HG03060 (cell line): Measurements from ENCODE around the gene NMU.
"Not testable (repeated sequence)": the region's sequence is repeated elsewhere in the genome, so short reads cannot be mapped to it uniquely, and the experiment has no call there.

Source experiments
- ATAC-seq: cut with Tn5 transposase; IDR thresholded peaks from one replicate; pipeline ENCODE4 v1.9.1; 2021; ENCODE audit warnings: low read depth, moderate number of reproducible peaks; ENCODE audit not compliant: unreplicated experiment

NMU gene, protein sequence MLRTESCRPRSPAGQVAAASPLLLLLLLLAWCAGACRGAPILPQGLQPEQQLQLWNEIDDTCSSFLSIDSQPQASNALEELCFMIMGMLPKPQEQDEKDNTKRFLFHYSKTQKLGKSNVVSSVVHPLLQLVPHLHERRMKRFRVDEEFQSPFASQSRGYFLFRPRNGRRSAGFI

DNA sequence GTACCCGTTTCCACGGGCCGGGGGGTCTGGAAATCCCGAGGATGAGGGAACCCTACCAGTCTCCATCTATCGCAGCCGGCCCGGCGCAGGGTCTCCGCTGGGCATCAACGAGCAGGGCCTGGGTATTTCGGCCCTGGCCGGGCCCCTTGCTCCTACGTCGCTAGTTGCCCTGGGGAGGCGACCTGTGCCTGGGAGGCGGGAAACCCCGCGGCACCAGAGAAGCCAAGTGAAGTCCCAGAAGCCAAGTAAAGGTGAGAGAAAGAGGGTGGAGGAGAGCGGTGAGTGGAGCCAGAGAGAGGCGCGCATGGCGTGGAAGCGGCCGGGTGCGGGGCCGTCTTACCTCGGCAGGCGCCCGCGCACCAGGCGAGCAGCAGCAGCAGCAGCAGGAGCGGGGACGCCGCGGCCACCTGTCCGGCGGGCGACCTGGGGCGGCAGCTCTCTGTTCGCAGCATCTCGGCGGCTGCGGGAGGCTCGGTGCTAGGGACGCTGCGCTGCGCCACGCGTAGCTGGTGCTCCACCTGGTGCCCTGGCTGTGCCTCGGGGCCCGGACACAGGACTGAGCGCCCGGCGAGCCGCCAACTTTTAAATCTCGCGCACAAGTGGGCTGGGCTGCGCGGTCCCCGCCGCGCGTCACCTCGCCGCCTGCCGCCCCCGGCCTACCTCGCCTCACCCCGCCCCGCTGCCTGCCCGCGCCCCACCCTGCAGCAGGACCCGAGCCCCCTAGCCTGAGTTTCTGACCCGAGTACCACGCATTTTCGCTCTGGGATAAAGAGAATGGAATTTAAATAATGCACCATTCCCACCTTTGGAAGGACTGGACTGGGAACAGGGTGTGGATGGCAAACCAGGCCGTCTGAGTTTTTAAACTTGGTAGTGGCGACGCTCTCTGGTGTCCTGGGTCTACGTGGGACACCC, at the start of gene NMU:
Gene NMU, minus strand, starts transcription at position 558 of the 915 bp plus-strand sequence. Its CDS starts 106 bp downstream, at position 452.
- no peak for ATAC-seq

DNA sequence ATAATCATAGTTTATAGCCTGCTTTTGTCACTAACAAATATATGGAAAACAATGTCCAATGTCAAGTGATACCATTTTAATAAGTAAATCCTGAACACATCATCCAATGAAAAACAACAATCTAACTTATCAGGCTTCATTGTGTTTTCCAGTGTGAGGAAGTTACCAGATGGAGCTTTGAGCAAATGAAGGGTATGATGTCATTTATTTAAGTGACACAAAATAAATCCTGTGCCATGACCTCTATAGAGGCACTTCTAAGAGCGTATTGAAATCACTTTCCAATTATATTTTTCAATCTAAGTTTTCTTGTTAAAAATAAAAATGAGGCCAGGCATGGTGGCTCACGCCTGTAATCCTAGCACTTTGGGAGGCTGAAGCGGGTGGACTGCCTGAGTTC, 48.2 kb upstream of the NMU start:
- ATAC-seq, result no peak

DNA sequence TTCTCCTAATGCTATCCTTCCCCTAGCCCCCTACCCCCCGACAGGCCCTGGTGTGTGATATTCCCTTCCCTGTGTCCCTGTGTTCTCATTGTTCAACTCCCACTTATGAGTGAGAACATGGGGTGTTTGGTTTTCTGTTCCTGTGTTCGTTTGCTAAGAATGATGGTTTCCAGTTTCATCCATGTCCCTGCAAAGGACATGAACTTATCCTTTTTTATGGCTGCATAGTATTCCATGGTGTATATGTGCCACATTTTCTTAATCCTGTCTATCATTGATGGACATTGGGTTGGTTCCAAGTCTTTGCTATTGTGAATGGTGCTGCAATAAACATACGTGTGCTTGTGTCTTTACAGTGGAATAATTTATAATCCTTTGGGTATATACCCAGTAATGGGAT, 46.7 kb upstream of the NMU start:
- ATAC-seq, result not testable (repeated sequence)

DNA sequence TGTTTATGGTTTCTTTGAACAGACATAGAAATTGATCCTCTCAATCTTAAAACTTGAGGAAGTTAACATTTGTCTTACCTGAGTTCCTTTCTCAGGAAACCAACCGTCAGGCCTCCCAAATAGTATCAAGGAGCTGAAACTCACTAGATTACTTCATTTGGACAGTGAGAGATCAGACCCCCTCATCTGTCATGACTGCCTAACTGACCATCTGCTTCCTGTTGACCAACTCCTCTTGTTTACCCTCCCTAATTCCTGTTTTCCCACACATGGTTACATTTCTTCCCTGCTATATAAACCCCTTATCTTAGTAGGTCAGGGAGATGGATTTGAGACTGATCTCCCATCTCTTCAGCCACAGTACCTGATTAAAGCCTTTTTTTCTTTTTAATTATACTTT, 46.2 kb upstream of the NMU start:
- ATAC-seq, result no peak

DNA sequence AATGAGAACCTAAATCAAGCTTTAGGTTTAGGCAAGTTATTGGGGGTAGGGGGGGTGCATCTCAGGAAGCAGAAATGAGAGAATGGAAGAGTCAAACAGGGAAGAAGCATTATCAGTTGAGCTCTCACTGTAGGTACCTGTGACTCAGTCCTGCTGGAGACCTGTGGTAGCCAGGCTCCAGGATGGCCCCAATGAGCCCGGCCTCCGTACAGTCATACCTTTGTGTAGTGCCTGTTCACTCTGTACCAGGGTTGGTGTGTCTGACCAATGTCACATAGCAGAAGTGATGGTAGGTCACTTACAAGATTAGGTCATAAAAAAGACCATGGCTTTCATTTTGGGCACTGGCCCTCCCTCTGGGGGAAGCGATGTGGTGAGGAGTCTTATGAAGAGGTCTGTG, 45.3 kb upstream of the NMU start:
- ATAC-seq, result no peak

DNA sequence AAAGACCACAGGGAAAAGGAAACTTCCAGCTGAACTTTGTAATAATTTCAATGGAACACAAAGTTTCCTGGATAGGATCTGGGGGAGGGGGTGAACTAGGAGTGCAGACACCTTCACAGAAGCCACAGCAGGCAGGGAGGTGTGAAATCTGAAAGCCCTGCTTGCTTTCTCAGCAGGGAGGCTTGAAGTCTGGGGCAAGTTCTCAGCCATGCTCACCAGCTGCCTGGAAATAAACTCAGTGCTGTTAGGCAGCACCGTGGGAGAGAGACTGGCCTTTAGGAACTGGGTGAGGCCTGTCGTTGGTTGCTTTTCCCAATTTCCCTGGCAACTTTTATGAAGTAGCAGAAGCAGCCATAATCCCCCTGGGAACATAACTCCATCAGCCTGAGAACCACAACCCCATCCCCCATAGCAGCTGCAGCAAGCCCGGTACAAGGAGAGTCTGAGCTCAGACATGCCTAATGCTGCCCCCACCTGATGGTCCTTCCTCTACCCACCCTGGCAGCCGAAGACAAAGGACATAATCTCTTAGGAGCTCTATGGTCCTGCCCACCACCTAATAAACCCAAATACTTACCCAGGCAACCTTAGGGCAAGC, 39.2 kb upstream of the NMU start:
- ATAC-seq, result no peak

DNA sequence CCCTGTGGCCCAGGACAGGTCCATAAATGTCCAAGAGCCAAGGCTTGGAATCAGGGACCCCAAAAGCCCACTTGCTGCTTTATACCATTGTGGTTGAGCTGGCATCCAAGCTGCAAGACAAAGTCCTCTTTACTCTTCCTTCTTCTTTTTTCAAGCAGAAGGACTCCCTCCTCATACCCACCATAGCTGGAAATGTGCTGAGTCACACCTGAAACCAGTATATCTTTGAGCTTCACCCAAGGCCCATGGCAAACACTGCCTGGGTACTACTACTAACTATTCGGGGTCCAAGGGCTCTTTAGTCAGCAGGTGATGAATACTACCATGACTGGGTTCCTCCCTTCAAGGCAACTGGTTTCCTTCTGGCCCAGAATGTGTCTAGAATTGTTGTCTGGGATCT, 37.3 kb upstream of the NMU start:
- no peak for ATAC-seq

DNA sequence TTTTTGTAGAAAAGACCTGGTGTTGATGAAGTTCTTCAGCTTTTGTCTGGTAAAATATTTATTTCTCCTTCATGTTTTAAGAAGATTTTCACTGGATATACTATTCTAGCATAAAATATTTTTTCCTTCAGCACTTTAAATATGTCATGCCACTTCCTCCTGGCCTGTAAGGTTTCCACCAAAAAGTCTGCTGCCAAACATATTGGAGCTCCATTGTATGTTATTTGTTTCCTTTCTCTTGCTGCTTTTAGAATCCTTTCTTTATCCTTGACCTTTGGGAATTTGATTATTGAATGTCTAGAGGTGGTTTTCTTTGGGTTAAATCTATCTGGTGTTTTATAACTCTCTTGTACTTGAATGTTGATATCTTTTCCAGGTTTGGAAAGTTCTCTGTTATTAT, 35.6 kb upstream of the NMU start:
- ATAC-seq, result no peak

DNA sequence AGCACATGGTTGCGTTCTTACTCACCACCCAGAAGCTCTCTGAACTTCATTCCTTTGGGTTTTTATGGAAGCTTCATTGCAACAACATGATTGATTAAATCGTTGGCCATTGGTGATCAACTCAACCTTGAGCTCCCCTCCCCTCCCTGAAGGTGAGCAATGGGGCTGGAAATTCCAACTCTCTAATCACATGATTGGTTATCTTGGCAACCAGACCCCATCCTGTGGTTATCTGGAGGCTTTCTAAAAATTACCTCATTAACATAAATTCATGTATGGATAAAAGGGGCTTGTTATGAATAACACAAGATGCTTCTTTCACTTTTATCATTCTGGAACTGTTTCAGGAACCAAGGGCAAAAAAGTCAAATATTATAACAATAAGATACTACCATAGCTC, 34.6 kb upstream of the NMU start:
- ATAC-seq, result no peak

DNA sequence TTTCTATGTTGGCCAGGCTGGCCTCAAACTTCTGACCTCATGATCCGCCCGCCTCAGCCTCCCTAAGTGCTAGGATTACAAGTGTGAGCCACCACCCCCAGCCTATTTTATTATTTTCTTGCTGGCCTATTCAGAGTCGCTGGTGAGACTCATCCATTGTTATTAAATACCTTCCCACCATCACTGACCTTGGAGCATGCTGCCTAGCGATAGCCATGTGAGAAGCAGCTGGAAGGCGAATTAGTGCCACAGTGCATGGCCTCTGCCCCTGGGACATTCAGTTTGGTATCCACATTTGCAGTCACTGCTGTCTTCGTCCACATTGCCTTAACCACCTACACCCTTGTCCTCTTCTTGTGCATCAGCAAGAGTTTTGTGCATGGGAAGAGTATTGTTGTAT, 32.4 kb upstream of the NMU start:
- ATAC-seq, result no peak

DNA sequence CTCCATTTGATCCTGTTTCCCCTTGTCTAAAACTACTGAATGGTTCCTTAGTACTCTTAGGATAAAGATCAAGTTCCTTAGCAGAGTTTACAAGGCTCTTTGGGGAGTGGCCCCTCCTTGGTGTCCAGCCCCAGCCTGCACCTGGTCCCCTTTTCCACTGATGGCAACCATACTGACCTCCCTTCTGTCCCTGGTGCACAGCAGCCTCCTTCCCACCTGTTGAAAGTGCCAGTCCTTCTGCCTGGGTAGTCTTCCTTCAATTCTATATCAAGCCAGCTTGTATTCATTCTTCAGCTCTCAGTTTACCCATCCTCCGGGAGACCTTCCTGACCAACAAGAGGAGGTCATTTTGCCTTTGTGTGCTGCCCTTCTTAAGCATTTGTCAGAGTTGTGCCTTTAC, 30.4 kb upstream of the NMU start:
- no peak for ATAC-seq

DNA sequence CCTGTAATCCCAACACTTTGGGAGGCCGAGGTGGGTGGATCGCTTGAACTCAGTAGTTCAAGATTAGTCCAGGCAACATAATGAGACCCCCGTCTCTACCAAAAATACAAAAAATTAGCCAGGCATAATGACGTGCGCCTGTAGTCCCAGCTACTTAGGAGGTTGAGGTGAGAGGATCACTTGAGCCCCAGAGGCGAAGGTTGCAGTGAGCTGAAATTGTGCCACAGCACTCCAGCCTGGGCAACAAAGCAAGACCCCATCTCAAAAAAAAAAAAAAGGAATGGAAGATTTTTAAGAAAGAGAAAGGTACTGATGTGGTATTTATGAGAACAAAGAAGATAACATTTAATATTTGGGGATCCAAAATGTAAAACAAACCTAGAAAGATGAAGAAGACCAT, 27.0 kb upstream of the NMU start:
- no peak for ATAC-seq

DNA sequence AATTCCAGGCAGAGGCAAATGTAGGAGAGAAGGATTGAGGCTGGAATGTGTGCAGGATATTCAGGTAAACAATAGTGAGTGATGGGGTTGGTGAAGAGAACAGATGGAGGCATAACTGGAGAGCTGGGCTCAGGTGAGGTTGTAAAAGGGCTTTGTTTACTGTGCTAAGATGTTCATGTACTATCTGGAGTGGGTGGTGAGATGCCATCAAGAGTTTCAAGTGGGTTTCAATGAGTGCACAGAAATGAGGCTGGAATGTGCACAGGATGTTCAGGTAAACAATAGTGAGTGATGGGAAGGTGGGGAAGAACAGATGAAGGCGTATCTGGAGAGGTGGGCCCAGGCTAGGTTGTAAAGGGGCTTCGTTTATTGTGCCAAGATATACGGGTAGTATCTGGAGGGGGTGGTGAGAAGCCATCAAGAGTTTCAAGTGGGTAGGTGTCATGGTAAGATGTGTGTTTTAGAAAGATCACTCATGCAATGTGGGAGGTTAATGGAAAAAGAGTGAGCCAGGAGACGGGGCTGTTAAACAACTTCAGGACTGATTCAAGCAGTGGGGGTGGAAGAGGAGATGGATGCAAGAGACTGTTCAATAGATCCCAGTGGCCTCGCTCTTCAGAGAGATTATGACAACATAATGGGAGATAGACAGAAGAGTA, 25.4 kb upstream of the NMU start:
- no peak for ATAC-seq

DNA sequence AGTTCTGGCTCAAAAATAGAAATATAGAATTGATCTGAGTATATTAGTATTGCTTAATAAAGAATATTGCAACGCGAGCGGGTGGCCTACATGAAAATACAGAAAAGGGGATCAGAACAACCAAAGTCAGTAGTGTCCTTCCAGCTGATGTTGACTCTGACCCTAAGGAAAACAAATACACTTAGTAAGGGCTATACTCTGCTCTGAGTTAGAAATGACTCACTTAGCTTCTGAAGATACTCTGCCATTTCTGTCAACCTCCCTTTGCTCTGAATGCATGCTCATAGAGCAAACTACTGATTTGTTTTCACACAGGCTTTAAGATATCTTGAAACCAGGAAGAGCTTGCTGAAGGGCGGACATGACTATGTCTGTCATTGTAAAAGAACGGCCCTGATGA, 22.6 kb upstream of the NMU start:
- no peak for ATAC-seq

DNA sequence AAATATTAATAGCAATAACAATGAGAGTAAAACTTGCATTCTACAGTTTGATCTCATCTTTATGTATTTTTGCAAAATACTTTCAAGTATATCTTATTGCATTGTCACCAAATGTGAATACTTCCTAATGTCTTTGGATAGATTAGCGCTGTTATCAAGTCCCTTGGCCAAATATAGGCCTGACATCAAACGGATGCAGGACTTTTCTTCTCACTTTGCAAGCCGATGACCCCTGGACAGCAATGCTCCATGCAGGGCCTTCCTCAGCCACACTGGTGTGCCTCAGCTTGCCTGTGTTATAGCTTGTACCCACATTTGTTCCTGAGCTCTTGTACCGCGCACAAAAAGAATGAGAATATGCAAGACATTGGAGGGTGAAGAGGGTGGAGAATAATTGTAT, 18.0 kb upstream of the NMU start:
- ATAC-seq, result no peak

DNA sequence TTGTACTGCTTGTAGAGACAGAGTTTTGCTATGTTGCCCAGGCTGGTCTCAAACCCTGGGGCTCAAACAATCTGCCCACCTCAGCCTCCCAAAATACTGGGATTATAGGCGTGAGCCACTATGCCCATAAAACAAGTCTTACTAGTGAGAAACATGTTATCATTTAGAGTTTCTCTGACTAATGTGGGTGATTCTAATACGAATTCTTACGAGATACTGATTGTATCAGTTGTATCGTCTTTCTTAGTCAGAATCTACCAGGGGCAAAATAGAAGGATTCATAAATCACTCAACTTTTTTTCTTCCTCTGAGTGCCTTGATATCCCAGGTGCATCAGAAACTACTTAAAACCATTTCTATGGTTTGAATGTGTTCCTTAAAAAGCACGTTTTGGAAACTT, 14.4 kb upstream of the NMU start:
- no peak for ATAC-seq

DNA sequence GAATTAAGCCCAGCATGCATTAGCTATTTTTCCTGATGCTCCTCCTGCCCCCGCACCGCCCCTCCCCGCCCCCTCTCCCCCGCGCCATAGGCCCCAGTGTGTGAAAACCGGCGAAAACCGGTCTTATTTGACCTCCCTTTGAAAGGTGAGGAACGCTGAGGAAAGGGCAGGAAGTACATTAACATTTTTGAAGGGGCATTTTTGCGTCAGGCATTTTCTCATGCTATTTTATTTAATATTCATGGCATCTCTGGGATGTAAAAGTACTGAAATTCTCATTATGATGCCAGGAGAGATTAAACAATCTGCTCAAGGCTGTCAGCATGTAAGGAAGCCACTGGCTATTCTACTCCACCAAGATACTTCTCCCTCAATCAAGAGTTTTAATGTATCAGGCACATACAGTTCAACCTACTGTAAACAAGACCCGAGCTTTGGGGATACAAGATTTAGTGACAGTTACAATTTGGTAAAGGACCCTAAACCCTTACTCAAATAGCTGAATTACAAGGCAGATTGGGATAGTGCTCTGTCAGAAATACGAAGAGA, 1.2 kb upstream of the NMU start:
- ATAC-seq, result no peak

DNA sequence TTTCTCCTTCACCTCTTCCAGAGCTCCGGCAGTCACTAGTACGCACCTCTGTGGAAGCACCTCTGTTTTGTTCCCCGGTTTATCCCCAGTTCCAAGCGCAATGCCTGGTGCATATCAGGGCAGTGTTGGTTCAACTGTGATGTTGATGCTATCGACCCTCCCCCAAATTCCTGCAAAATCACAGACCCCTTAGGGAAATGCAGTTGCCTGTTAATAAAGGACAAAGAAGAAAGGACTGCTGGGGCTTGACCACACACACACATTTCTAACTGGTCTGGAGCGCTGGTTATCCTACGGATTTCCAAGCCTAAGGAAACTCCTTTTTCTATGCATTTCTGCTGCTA, 530 bp upstream of the NMU start:
- no peak for ATAC-seq

DNA sequence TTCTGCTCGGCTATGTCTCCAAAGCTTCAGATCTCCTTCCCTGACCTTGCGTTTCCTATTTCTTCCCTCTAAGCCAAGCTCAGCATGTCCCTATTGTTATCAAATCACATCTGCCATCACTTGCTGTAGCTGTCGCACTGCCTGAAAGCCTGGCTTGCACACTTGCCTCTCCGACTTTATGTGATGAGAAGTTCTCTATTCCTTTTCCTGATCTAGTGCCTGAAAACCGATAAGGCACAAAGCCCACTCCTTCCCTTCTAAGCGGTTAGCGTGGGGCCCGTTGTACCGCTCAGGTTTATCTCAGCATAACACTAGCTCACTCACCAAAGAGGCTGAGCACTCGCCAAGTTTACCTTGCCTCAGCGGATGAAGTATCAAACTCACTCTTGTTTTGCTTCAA, 816 bp downstream of the NMU start:
- ATAC-seq, result no peak

DNA sequence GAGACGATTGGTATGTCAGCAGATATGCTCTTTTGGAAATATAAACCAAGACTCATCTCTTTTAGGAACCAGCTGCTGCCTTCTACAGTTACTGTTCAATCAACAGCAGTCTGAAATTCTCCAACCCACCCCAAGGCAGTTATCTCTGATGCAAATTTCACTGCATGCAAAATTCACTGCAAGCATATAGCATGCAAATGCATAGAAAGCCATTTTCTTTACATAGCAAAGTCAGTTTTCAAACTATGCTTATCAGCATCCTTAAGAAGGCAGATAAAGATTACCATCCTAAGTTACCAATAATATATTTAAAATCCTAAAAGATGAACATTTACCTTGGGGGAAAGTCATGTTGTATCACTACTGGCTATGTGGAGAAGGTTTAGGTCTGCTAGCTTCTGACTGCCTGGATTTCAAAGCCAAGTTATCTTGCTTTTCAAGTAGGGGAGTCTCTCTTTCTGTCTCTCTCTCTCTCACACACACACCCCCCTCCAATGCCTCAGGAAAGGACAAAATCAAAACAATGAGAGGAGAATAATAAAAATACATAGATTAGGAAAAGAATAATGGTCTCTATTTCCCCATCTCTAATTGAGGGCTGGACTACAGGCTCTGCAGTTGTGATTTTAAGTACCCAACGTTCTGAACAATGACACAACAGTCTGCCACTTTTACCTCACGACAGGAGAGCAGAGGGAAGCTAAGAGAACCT, 1.5 kb downstream of the NMU start:
- ATAC-seq, result no peak

DNA sequence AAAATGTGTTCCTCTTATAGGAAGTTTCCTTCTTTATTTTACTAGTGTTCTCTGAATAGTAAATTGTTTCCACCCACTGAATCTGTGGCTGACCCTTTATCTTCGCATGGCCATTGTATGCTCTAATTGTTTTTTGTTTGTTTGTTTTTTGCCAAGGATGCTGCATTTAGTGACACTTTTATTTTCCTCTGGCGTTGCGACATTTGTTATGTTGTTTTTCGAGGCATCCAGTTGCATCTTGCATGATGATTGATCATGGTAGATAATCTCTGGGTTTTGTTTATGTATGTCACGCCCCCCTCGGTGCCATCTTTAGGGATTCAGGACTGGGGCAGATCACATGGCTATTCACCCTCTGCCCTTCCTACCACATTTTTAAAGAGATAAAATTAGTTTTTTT, 2.2 kb downstream of the NMU start:
- no peak for ATAC-seq
